Hypothalamus (tissue), 51 donors: ENCODE measurements around the gene SOS2.
"Not testable (repeated sequence)": the region's sequence is repeated elsewhere in the genome, so short reads cannot be mapped to it uniquely, and the experiment has no call there.

Experiments
- DNase-seq, 51 donors: peaks; one replicate each; lab custom pipeline; 2025; lab: John Stamatoyannopoulos, UW

Gene SOS2

DNA sequence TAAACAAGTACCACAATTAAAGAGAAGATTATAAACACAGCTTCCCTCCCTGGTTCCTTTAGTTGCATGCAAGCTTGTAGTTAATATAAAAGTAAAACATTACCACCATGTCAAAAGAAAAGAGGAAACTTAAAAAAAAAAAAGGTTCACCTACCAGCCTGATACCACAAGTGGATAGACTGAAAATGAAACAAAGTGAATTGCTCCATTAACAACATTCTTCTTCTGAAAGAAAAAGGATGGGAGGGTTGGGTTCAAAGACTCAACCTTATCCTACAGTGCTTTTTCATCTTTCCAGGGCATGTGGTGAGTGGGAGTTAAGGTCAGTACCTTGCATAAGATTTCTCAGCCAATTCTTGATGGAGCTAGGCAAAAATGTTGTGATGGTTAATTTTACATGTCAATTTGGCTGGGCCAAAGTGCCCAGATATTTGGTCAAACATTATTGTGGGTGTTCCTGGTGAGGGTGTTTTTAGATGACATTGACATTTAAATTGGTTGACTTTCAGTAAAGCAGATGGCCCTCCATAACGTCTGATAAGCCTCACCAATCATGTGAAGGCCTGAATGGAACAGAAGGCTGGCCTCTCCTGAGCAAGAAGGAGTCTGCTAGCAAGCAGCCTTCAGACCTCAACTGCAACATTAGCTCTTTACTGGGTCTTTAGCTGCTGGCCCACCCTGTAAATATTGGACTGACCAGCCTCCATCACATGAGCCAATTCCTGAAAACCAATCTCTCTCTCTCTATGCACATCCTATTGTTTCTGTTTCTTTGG is 143.8 kb downstream of the SOS2 start:
- no peak for DNase-seq

GRCh38 chr14:50086321-50086711 is 145.1 kb downstream of the SOS2 start:
- no peak for DNase-seq

DNA sequence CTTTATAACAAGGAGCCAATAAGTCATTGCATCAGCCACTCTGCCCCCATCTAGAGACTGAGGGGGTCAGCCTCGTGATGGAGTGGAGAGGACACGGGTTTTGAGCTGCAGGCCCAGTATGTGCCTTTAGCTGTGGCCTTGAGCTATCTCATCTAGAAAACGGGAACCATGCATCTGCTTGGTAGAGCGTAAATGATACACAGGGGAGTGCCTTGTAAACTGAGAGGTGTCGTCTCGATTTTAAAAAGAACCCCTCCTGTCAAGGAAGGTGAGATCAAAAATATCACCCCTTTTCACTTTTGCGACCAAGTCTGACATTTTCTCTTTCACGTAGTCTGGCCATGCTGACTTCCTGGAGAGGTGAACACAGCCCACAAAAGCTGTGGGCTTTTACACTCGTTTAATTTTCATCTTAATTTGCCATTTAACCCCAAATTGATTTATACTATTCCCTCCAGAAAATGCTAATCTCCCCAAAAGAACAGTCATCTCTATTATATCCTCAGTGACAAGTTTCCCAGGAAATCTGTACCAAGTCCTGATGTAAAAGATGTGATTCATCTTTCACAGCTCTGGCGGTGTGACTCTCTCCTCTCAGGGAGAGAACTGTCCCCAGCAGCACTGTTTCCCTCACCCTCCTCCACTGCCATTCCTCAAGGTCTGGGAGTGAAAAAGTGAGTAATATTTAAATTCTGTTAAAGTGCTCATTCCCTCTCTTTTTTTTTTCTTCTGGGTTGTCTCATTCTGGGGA is 145.6 kb downstream of the SOS2 start:
- peak in 1 of 51 donors; percentile 13 for DNase-seq

- no peak for DNase-seq
Observed at GRCh38 chr14:50084666-50085065, 146.7 kb downstream of the SOS2 start.

DNA sequence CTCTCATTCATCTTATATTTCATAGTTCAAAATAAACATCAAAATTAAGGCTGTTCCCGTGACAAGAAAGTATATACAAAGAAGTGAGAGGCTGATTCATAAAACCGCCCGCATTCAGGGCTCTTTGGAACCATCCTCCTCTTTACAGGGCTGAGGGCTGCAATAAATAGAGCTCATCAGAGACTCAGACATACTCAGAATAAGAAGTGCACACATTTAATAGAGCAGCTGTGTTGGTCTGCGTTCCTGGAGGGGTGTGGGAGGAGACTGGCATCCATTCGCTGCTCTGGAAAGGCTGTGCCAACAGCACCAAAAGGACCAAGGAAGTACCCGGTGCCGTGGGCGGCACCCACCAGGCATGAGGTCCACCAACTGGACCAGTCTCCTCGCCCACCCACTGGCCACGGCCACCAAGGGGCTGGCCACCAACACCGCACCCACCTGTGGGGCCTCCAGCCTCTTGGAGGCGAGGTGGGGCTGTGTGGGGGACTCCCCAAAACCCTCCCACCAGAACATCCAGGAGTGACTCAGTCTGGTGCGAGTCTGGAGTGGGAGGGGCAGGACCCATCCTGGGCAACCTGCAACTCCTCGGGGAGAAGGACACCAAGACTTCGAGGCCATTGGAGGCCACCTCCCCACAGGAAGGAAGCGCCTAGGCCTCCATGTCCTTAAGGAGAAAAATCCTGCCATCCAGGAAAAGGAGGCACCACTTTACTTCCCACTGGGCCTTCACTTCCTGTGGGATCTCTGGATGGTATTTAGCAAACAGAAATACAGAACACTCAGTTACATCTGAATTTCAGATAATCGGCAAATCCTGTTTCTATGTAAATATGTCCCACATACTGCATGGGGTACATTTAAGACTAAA is 147.7 kb downstream of the SOS2 start:
- peak in 1 of 51 donors; percentile 48 for DNase-seq

DNA sequence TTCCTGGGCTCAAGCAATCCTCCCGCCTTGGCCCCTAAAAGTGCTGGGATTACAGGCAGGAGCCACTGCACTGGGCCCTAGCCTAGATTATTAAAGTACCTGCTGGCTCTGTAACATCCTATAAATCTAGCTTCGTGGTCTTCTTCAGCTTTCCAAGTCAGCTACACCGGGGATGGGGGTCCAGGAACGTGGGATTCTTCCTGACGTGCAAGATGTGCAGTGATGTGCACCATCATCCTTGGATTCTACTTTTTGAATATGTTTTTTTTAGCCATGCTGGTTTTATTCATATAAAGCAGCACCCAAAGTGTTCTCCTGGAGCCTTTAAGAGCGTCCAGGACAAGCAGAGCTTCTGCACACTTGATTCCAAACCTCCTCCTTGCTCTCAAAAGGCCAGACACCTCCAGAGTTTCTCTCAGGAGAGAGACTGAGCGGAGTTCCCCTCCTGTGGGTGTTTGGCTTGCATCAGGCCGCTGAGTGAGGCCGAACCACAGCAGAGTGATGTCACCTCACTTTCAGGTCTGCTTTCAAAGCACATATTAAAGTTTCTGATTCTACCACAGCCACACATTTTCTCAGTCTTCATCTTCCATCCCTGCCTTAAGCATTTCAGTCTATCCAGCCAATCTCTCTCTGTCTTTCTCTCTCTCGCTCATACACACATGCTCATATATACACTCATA is 148.5 kb downstream of the SOS2 start:
- peak in 1 of 51 donors; percentile 27 for DNase-seq

- DNase-seq = no peak
Observed at GRCh38 chr14:50082308-50082742, 149.1 kb downstream of the SOS2 start.

- not testable (repeated sequence) for DNase-seq
Observed at GRCh38 chr14:50079103-50079502, 152.3 kb downstream of the SOS2 start.

GRCh38 chr14:50073663-50074062 is 157.7 kb downstream of the SOS2 start:
- not testable (repeated sequence) for DNase-seq

- DNase-seq = no peak
Observed at GRCh38 chr14:50072395-50072794, 159.0 kb downstream of the SOS2 start.

DNA sequence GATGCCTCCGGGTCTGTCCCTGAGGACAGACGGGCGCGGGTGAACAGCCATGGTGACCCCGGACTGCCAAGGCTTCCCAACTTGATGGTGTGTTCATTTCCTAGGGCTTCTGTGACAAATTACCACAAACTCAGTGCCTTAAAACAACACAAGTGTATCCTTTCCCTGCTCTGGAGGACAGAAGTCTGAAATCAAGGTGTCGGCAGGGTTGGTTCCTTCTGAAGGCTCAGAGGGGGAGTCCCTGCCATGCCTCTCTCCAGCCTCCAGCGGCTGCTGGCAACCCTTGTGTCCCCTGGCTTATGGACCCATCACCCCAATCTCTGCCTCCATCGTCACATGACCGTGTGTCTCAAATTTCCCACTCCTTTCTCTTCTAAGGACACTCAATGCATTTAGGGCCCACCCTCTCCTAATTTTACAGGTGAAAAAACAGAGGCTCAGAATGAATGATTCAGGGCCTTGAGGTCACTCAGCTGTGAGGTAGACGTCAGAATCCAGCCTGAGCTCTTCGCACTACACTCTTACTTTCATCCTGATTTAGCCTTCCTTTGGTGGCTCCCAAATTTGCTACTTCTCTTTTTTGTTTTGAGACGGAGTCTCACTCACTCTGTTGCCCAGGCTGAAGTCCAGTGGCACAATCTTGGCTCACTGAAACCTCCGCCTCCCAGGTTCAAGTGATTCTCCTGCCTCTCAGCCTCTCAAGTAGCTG is 160.4 kb downstream of the SOS2 start:
- DNase-seq = no peak

GRCh38 chr14:50070230-50070629 is 161.1 kb downstream of the SOS2 start:
- no peak for DNase-seq

- no peak for DNase-seq
Observed at GRCh38 chr14:50069325-50069724, 162.1 kb downstream of the SOS2 start.

GRCh38 chr14:50068496-50068895 is 162.9 kb downstream of the SOS2 start:
- DNase-seq = no peak

DNA sequence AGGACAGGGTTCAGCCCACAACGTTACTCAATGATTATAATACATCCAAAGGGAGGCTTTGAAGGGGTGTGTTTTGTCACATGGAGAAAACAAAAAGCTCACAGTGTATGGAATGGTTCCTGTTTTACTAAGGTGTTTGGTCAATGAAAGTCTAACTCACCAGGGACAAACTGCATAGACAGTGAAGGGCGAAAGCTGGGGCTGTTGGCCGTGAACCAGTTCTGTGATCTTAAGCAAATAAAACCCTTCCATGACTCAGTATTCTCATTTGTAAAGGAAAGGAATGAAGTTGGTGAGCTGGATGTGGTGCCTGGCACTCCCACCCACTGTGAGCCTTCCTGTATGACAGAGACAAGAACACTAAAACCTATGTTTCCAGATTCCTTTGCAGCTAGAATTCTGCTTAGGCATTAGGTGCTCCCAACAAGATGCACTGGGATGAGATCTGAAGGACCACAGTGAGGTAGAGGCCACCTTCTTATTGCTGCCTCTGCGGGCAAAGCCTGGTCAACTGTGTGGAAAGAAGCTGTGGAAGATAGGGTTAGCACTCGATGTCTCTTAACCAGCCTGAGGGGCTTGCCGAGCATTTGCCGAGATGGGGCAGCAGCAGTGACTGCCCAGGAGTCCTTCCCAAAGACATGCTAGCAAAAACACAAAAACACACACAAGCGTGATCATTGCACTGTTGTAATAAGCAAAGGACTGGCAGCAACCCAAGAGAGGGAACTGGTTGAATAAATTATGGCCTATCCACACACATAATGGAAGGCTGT is 163.5 kb downstream of the SOS2 start:
- no peak for DNase-seq
